MCF 10A (cell line): ENCODE results near the gene GPRC5C. TPM values are rescaled to one million over a fixed set of nuclear protein-coding genes. Genes with fewer than 3 reads are reported as not detected.

ENCODE experiments used
- BruUV-seq: library from RNA; stranded (reverse); fragments of 400-500 nt; replicated peaks from 2 replicates; lab custom pipeline; 2021; lab: Mats Ljungman, UMichigan
- CTCF ChIA-PET: fragments of 300-600 bp; sonication (Branson Sonifier 250); formaldehyde crosslinking; extraction: SDS; loops from one replicate; lab custom pipeline; 2021; ENCODE audit warnings: antibody characterized with exemption, inconsistent platforms; lab: Yijun Ruan, JAX
- POLR2A ChIA-PET: fragments of 300-600, 350-650 bp; sonication (Branson Sonifier 250); formaldehyde crosslinking; extraction: SDS; loops from one replicate; lab custom pipeline; 2020; ENCODE audit warnings: antibody characterized with exemption, inconsistent platforms; lab: Yijun Ruan, JAX
- DNase-seq: peaks from one replicate; pipeline ENCODE4 v3.0.0-alpha.2; 2018; ENCODE audit not compliant: unreplicated experiment
- H3K27ac Mint-ChIP-seq: one replicate; pipeline ENCODE4 v1.8.0; 2022; ENCODE audit warnings: mild to moderate bottlenecking, low read depth, mixed read lengths; ENCODE audit not compliant: unreplicated experiment
- H3K27me3 Mint-ChIP-seq: one replicate; pipeline ENCODE4 v1.8.0; 2022; ENCODE audit warnings: mixed read lengths; ENCODE audit not compliant: insufficient read depth, unreplicated experiment
- H3K36me3 Mint-ChIP-seq: one replicate; pipeline ENCODE4 v1.8.0; 2022; ENCODE audit warnings: mild to moderate bottlenecking, moderate library complexity, mixed read lengths; ENCODE audit not compliant: insufficient read depth, unreplicated experiment
- H3K4me1 Mint-ChIP-seq: one replicate; pipeline ENCODE4 v1.8.0; 2022; ENCODE audit warnings: mixed read lengths; ENCODE audit not compliant: insufficient read depth, unreplicated experiment
- H3K4me3 Mint-ChIP-seq: one replicate; pipeline ENCODE4 v1.8.0; 2022; ENCODE audit warnings: mild to moderate bottlenecking, moderate library complexity, mixed read lengths; ENCODE audit not compliant: unreplicated experiment
- H3K9me3 Mint-ChIP-seq: one replicate; pipeline ENCODE4 v1.8.0; 2022; ENCODE audit warnings: mixed read lengths; ENCODE audit not compliant: unreplicated experiment
- intact Hi-C: fragments of 100-400 bp; cut with micrococcal nuclease; formaldehyde crosslinking; loops from 2 replicates; pipeline ENCODE4 v1.14.1; 2022
- total RNA-seq: library from RNA; stranded (reverse); gene quantifications from 2 replicates; pipeline ENCODE4 v1.2.3, GENCODE V29; 2022
- TF ChIP-seq, protein P1 (sequence below): fragments of 200-600 bp; IDR thresholded peaks from one replicate; pipeline ENCODE4 v1.8.0; 2022; ENCODE audit warnings: antibody characterized with exemption, mild to moderate bottlenecking; ENCODE audit not compliant: unreplicated experiment

The GPRC5C gene
- total RNA-seq, 1 experiment from 2014 or later: 17.7 TPM

DNA sequence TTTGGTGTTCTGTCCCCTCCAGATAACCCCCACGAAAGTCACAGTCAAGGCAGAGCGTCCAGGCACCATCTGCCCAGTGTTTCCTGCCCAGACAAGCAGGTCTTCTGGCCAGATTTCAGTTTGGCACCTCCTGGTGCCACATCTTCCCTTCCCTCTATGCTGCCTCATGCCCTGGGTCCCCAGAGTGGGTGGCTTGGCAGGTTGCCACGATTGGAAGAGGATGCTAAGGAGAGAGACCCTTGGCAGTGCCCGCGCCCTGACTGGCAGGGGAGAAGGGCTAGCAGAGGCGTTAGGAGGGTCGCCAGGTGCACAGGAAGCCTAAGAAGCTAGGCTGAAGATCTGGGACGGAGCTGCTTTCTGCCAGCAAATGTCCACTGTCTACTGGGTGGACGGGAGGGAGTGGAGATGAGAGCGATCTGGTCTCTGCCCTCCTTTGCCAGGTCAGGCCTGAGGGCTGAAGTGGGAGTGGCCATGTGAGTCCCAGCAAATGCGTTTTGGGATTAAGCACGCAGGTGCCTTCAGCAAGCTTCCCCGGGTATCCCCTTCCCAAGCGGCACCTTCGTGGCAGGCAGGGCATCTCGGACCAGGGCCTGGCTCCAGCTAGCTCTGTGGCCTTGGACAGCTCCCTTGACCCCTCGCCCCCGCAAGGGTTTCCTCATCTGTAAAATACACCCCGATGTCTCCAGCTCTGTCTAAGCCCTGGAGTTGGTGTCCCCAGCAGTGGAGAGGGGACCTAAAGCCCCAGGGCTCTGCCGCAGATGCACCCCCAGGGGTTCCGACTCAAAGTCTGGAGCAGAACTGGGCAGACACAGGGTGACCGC is 21.2 kb downstream of the GPRC5C start:
- no peaks in the 10 kb centered on the region for H3K27me3 Mint-ChIP-seq
- no peak overlapping the region for H3K4me3 Mint-ChIP-seq
- TF ChIP-seq, protein P1, sequence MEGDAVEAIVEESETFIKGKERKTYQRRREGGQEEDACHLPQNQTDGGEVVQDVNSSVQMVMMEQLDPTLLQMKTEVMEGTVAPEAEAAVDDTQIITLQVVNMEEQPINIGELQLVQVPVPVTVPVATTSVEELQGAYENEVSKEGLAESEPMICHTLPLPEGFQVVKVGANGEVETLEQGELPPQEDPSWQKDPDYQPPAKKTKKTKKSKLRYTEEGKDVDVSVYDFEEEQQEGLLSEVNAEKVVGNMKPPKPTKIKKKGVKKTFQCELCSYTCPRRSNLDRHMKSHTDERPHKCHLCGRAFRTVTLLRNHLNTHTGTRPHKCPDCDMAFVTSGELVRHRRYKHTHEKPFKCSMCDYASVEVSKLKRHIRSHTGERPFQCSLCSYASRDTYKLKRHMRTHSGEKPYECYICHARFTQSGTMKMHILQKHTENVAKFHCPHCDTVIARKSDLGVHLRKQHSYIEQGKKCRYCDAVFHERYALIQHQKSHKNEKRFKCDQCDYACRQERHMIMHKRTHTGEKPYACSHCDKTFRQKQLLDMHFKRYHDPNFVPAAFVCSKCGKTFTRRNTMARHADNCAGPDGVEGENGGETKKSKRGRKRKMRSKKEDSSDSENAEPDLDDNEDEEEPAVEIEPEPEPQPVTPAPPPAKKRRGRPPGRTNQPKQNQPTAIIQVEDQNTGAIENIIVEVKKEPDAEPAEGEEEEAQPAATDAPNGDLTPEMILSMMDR: no peak
- no peak overlapping the region for H3K27ac Mint-ChIP-seq
- H3K36me3 Mint-ChIP-seq: peaks cover 6% of the 10 kb centered on the region
- ChIA-PET CTCF (interaction anchor here (0.7 to 9.3 kb wide), 6 partner anchors 9 to 148 kb away, joined by 3 to 283 read pairs (median 4); partner anchors contain the start of gene GPR142), POLR2A (interaction anchor here (1.2 to 6.8 kb wide), 4 partner anchors 9 to 73 kb away, joined by 3 to 46 read pairs (median 16); no protein-coding TSS in a partner anchor)
- BruUV-seq: no TSS peak
- intact Hi-C loops: no loop called here
- DNase-seq: no peak
- H3K9me3 Mint-ChIP-seq: no peaks in the 10 kb centered on the region
- peaks cover 7% of the 10 kb centered on the region for H3K4me1 Mint-ChIP-seq

DNA sequence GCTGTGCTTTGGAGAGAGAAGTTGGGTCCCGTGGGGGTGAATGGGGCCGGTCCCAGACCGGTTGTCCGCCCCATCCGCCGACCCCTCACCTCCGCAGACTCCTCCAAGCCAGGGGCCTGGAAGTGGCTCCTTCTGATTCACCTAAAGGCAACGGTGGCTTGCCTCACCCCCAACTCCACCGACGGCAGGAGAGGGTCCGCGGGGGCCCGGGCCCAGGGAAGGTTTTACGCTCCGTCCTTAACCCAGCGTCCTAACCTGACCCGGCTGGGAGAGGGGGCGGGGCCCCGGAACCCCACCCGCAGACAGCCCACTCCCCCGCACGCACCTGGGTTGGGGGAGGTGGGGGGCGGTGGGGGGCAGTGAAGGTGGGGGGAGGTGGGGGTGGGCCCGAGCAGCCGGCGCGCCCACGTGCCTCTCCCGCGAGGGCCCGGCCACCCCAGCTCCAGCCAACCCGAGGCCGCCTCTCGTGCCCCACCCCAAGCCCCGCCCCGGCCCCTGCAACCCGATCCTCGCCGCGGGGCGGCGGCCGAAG is 21.8 kb downstream of the GPRC5C start:
- no TSS peak for BruUV-seq
- Mint-ChIP-seq H3K4me3 (peak overlapping the region; percentile 40), H3K4me1 (peaks cover 7% of the 10 kb centered on the region), H3K36me3 (peaks cover 5% of the 10 kb centered on the region), H3K27ac (no peak overlapping the region), H3K27me3 (no peaks in the 10 kb centered on the region), H3K9me3 (no peaks in the 10 kb centered on the region)
- POLR2A ChIA-PET: interaction anchor here (0.7 to 6.8 kb wide), 7 partner anchors 10 to 296 kb away, joined by 3 to 46 read pairs (median 8); partner anchors contain the start of gene GPRC5C
- TF ChIP-seq, protein P1: no peak
- intact Hi-C loops: loop anchor here (1.0 kb wide), 1 partner anchor 10 kb away; no protein-coding TSS in a partner anchor
- CTCF ChIA-PET: interaction anchor here (0.7 to 9.3 kb wide), 5 partner anchors 10 to 147 kb away, joined by 3 to 283 read pairs (median 5); no protein-coding TSS in a partner anchor
- no peak for DNase-seq

DNA sequence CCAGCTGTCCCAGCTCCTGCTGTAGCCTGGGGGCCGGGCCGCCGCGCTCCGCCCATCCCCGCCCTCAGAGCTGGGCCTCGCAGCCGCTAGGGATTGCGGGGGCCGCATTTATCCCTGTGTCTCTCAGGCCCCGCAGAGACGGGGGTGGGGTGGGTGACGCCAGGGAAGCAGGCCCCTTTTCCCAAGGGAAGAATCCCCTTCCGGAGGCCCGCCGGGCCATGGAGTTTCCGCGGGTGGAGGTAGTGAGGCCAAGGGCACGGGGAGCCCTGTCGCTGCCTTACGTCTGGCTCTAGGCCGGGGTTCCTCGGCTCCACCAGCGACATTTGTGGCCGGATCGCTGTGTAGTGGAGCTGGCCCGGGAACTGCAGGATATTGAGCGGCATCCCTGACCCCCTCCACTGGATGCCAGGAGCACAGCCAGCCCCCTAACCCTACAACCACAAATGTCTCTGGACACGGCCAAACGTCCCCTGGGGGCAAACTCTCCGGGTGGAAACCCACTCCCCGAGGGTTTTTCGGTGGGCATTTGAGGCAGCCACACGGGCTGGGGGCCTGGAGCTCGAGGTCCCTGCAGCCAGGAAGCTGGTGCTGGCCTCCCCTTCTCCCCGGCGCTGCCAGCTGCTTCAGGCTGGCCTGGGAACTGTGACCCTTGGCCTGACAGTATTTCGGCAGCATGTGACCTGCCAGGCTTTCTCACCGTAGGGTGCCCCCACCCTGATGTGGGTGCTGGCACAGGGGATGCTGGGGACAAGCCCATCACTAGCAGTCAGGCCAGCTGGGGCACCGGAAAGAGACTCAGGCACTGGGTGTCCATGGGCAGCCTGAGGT is 22.5 kb downstream of the GPRC5C start:
- H3K36me3 Mint-ChIP-seq: peaks cover 5% of the 10 kb centered on the region
- no peaks in the 10 kb centered on the region for H3K27me3 Mint-ChIP-seq
- no peaks in the 10 kb centered on the region for H3K9me3 Mint-ChIP-seq
- ChIA-PET POLR2A (interaction anchor here (0.7 to 6.8 kb wide), 7 partner anchors 11 to 295 kb away, joined by 3 to 46 read pairs (median 8); partner anchors contain the start of gene GPRC5C), CTCF (interaction anchor here (0.7 to 9.3 kb wide), 9 partner anchors 11 to 1025 kb away, joined by 3 to 283 read pairs (median 4); partner anchors contain the start of gene GPR142)
- peak overlapping the region; percentile 40 for H3K4me3 Mint-ChIP-seq
- DNase-seq: peak; percentile 87
- intact Hi-C loops: loop anchor here (1.0 kb wide), 1 partner anchor 11 kb away; no protein-coding TSS in a partner anchor
- no TSS peak for BruUV-seq
- TF ChIP-seq, protein P1: no peak
- peaks cover 7% of the 10 kb centered on the region for H3K4me1 Mint-ChIP-seq
- no peak overlapping the region for H3K27ac Mint-ChIP-seq
